CD4-positive, alpha-beta memory T cell (primary cell): ENCODE measurements around the gene MOAP1. TPM values are rescaled to one million over a fixed set of nuclear protein-coding genes. Genes with fewer than 3 reads are reported as not detected.
"Not testable (repeated sequence)": the region's sequence is repeated elsewhere in the genome, so short reads cannot be mapped to it uniquely, and the experiment has no call there.

ENCODE experiments used
- CTCF ChIA-PET: fragments of 350-600 bp; sonication (Branson Sonifier 250); formaldehyde crosslinking; loops from one replicate; lab custom pipeline; 2021; ENCODE audit warnings: inconsistent platforms; ENCODE audit not compliant: partially characterized antibody; lab: Charles Lee
- POLR2A ChIA-PET: fragments of 350-600 bp; sonication (Branson Sonifier 250); formaldehyde crosslinking; loops from one replicate; lab custom pipeline; 2021; ENCODE audit not compliant: partially characterized antibody; lab: Charles Lee
- DNase-seq, 5 donors: peaks; one replicate each; pipeline versions ENCODE4 v3.0.0 to v3.0.0-alpha.2; 2020 to 2022; ENCODE audit warnings: mixed read lengths in 1 of 5
- H3K27ac ChIP-seq: one replicate; pipeline ENCODE4 v1.7.0; 2013; ENCODE audit warnings: low read depth, low read length
- H3K27me3 ChIP-seq: 2 replicates; pipeline ENCODE4 v1.7.0; 2013; ENCODE audit warnings: mild to moderate bottlenecking, low read length, moderate library complexity; ENCODE audit not compliant: insufficient read depth
- H3K36me3 ChIP-seq: 2 replicates; pipeline ENCODE4 v1.7.0; 2013; ENCODE audit warnings: mild to moderate bottlenecking, low read length, moderate library complexity; ENCODE audit not compliant: insufficient read depth
- H3K4me1 ChIP-seq: 2 replicates; pipeline ENCODE4 v1.7.0; 2013; ENCODE audit warnings: mild to moderate bottlenecking, low read length, moderate library complexity; ENCODE audit not compliant: insufficient read depth
- H3K4me3 ChIP-seq, 2 donors: one replicate each; pipeline ENCODE4 v1.7.0; 2013; ENCODE audit warnings: low read length in 2 of 2, mild to moderate bottlenecking in 1 of 2
- H3K9me3 ChIP-seq, 2 donors: one replicate each; pipeline ENCODE4 v1.7.0; 2013; ENCODE audit warnings: low read length in 2 of 2, control low read depth in 1 of 2; ENCODE audit not compliant: control insufficient read depth in 1 of 2
- H3K27ac Mint-ChIP-seq, 7 donors: one replicate each; pipeline ENCODE4 v1.8.0; 2020 to 2021; ENCODE audit warnings: mixed read lengths in 7 of 7, mild to moderate bottlenecking in 6 of 7, inconsistent platforms in 3 of 7, moderate library complexity in 3 of 7
- H3K27me3 Mint-ChIP-seq, 2 donors: one replicate each; pipeline ENCODE4 v1.8.0; 2020 to 2021; ENCODE audit warnings: mixed read lengths in 2 of 2
- H3K36me3 Mint-ChIP-seq, 2 donors: one replicate each; pipeline ENCODE4 v1.8.0; 2020 to 2021; ENCODE audit warnings: mixed read lengths in 2 of 2, inconsistent platforms in 1 of 2, mild to moderate bottlenecking in 1 of 2
- H3K4me1 Mint-ChIP-seq, 4 donors: one replicate each; pipeline ENCODE4 v1.8.0; 2020 to 2021; ENCODE audit warnings: mixed read lengths in 4 of 4, mild to moderate bottlenecking in 1 of 4
- H3K4me3 Mint-ChIP-seq, 8 donors: one replicate each; pipeline ENCODE4 v1.8.0; 2020 to 2021; ENCODE audit warnings: mixed read lengths in 8 of 8, mild to moderate bottlenecking in 7 of 8, moderate library complexity in 6 of 8, inconsistent platforms in 3 of 8
- H3K9me3 Mint-ChIP-seq, 8 donors: one replicate each; pipeline ENCODE4 v1.8.0; 2020 to 2021; ENCODE audit warnings: mixed read lengths in 8 of 8, mild to moderate bottlenecking in 5 of 8, inconsistent platforms in 3 of 8, moderate library complexity in 1 of 8
- intact Hi-C: fragments of 100-400 bp; cut with micrococcal nuclease; formaldehyde crosslinking; loops from one replicate; pipeline ENCODE4 v1.15.1; 2023
- polyA plus RNA-seq, 2 donors: library from polyadenylated mRNA; unstranded; fragments of 300-500 nt; fragmentation: Illumina TruSeq; gene quantifications; one replicate each; pipeline ENCODE4 v1.2.3, GENCODE V29; 2021
- total RNA-seq, 2 experiments: library from RNA; stranded (reverse); gene quantifications; one replicate each; pipeline ENCODE4 v1.2.3, GENCODE V29; 2021

Gene MOAP1
- total and polyA plus RNA-seq, 4 experiments from 2014 or later = 39.0 to 108 (median 49.7) TPM

GRCh38 chr14:93160353-93160801 is 24.3 kb downstream of the MOAP1 start:
- Mint-ChIP-seq H3K36me3 (no peaks in the 10 kb centered on the region), H3K4me1 (no peaks in the 10 kb centered on the region), H3K9me3 (no peaks in the 10 kb centered on the region), H3K27ac (peak overlapping the region in 2 of 7 donors; percentile 5 to 57), H3K27me3 (no peaks in the 10 kb centered on the region), H3K4me3 (no peak overlapping the region)
- no peaks in the 10 kb centered on the region for H3K36me3 ChIP-seq
- intact Hi-C loops = no loop called here
- no peaks in the 10 kb centered on the region for H3K4me1 ChIP-seq
- ChIA-PET CTCF (interaction anchor here (0.7 to 1.4 kb wide), 3 partner anchors 19 to 47 kb away, joined by 3 to 4 read pairs (median 4); no protein-coding TSS in a partner anchor), POLR2A (no interaction called here)
- no peak for DNase-seq
- no peak overlapping the region for H3K27ac ChIP-seq
- H3K9me3 ChIP-seq = no peaks in the 10 kb centered on the region
- H3K4me3 ChIP-seq = no peak overlapping the region
- H3K27me3 ChIP-seq = no peaks in the 10 kb centered on the region

- H3K36me3 ChIP-seq, H3K36me3 Mint-ChIP-seq, H3K27ac ChIP-seq, H3K27me3 ChIP-seq, H3K9me3 Mint-ChIP-seq, intact Hi-C loops, H3K4me1 Mint-ChIP-seq, DNase-seq, H3K27me3 Mint-ChIP-seq, H3K4me3 ChIP-seq, H3K9me3 ChIP-seq, H3K27ac Mint-ChIP-seq, H3K4me1 ChIP-seq, POLR2A ChIA-PET, H3K4me3 Mint-ChIP-seq: not testable (repeated sequence)
- CTCF ChIA-PET = interaction anchor here (1.3 kb wide), 1 partner anchor 19 kb away, joined by 4 read pairs; no protein-coding TSS in a partner anchor
Measured at GRCh38 chr14:93159625-93160352, 24.9 kb downstream of the MOAP1 start.

- H3K36me3 ChIP-seq, POLR2A ChIA-PET, H3K4me3 ChIP-seq, CTCF ChIA-PET, H3K4me3 Mint-ChIP-seq, H3K9me3 Mint-ChIP-seq, H3K27ac Mint-ChIP-seq, H3K27me3 Mint-ChIP-seq, intact Hi-C loops, H3K27me3 ChIP-seq, H3K9me3 ChIP-seq, H3K4me1 Mint-ChIP-seq, H3K27ac ChIP-seq, H3K4me1 ChIP-seq, H3K36me3 Mint-ChIP-seq, DNase-seq: not testable (repeated sequence)
Measured at GRCh38 chr14:93158349-93158748, 26.3 kb downstream of the MOAP1 start.

- H3K36me3 ChIP-seq = no peaks in the 10 kb centered on the region
- Mint-ChIP-seq H3K9me3 (no peaks in the 10 kb centered on the region), H3K36me3 (no peaks in the 10 kb centered on the region), H3K27me3 (peaks cover 0 to 1% of the 10 kb centered on the region in 2 donors), H3K27ac (no peak overlapping the region), H3K4me1 (no peaks in the 10 kb centered on the region), H3K4me3 (no peak overlapping the region)
- no peaks in the 10 kb centered on the region for H3K9me3 ChIP-seq
- DNase-seq = no peak
- ChIA-PET CTCF (no interaction called here), POLR2A (no interaction called here)
- H3K27ac ChIP-seq = no peak overlapping the region
- H3K27me3 ChIP-seq = no peaks in the 10 kb centered on the region
- no peak overlapping the region for H3K4me3 ChIP-seq
- intact Hi-C loops = no loop called here
- no peaks in the 10 kb centered on the region for H3K4me1 ChIP-seq
Measured at GRCh38 chr14:93156693-93157369, 27.9 kb downstream of the MOAP1 start.

- H3K4me3 Mint-ChIP-seq = no peak overlapping the region
- intact Hi-C loops = no loop called here
- no peak overlapping the region for H3K27ac Mint-ChIP-seq
- ChIA-PET CTCF (no interaction called here), POLR2A (no interaction called here)
- no peaks in the 10 kb centered on the region for H3K9me3 ChIP-seq
- no peaks in the 10 kb centered on the region for H3K4me1 ChIP-seq
- no peaks in the 10 kb centered on the region for H3K36me3 Mint-ChIP-seq
- peaks cover 0 to 1% of the 10 kb centered on the region in 2 donors for H3K27me3 Mint-ChIP-seq
- peaks cover 0 to 4% (median 1%) of the 10 kb centered on the region in 4 donors for H3K4me1 Mint-ChIP-seq
- H3K4me3 ChIP-seq = no peak overlapping the region
- no peaks in the 10 kb centered on the region for H3K27me3 ChIP-seq
- no peak overlapping the region for H3K27ac ChIP-seq
- no peaks in the 10 kb centered on the region for H3K36me3 ChIP-seq
- DNase-seq = no peak
- no peaks in the 10 kb centered on the region for H3K9me3 Mint-ChIP-seq
Measured at GRCh38 chr14:93155667-93156066, 29.0 kb downstream of the MOAP1 start.

GRCh38 chr14:93153121-93153520 is 31.6 kb downstream of the MOAP1 start:
- Mint-ChIP-seq H3K4me3 (no peak overlapping the region), H3K9me3 (no peaks in the 10 kb centered on the region), H3K36me3 (no peaks in the 10 kb centered on the region), H3K4me1 (peaks cover 0 to 9% (median 4%) of the 10 kb centered on the region in 4 donors), H3K27ac (no peak overlapping the region), H3K27me3 (peaks cover 0 to 3% of the 10 kb centered on the region in 2 donors)
- Histone ChIP-seq H3K9me3 (no peaks in the 10 kb centered on the region), H3K4me3 (no peak overlapping the region), H3K4me1 (no peaks in the 10 kb centered on the region), H3K36me3 (no peaks in the 10 kb centered on the region), H3K27ac (no peak overlapping the region), H3K27me3 (no peaks in the 10 kb centered on the region)
- ChIA-PET POLR2A (no interaction called here), CTCF (no interaction called here)
- no peak for DNase-seq
- intact Hi-C loops = no loop called here
